GM23248 (cell line): ENCODE measurements around the gene MYO1E. TPM values are rescaled to one million over a fixed set of nuclear protein-coding genes. Genes with fewer than 3 reads are reported as not detected.

Experiments used
- DNase-seq: peaks from one replicate; pipeline ENCODE4 v3.0.0-alpha.2; 2015
- H2AFZ ChIP-seq: fragments of 200-600 bp; sonication (generic); 2 replicates; pipeline ENCODE4 v1.6.1; 2016; ENCODE audit warnings: antibody characterized with exemption
- H3F3A ChIP-seq: fragments of 200-600 bp; sonication (generic); 2 replicates; pipeline ENCODE4 v1.6.1; 2016; ENCODE audit warnings: mild to moderate bottlenecking, antibody characterized with exemption, mixed run types; ENCODE audit not compliant: insufficient read depth
- H3K27ac ChIP-seq: fragments of 200-600 bp; sonication (generic); 2 replicates; pipeline ENCODE4 v1.5.1; 2016; ENCODE audit warnings: mild to moderate bottlenecking
- H3K27me3 ChIP-seq: fragments of 200-600 bp; sonication (generic); replicated peaks from 2 replicates; pipeline ENCODE4 v1.6.1; 2016; ENCODE audit warnings: mild to moderate bottlenecking; ENCODE audit not compliant: insufficient read depth
- H3K36me3 ChIP-seq: fragments of 200-600 bp; sonication (generic); 2 replicates; pipeline ENCODE4 v1.6.1; 2016; ENCODE audit warnings: low read depth, mild to moderate bottlenecking
- H3K4me1 ChIP-seq: fragments of 200-600 bp; sonication (generic); 2 replicates; pipeline ENCODE4 v1.6.1; 2016; ENCODE audit warnings: mild to moderate bottlenecking; ENCODE audit not compliant: insufficient read depth
- H3K4me2 ChIP-seq: fragments of 200-600 bp; sonication (generic); one replicate; pipeline ENCODE4 v1.6.1; 2016; ENCODE audit warnings: mild to moderate bottlenecking; ENCODE audit not compliant: unreplicated experiment
- H3K4me3 ChIP-seq: fragments of 200-600 bp; sonication (generic); 2 replicates; pipeline ENCODE4 v1.5.1; 2016; ENCODE audit warnings: mild to moderate bottlenecking
- H3K79me2 ChIP-seq: fragments of 200-600 bp; sonication (generic); 2 replicates; pipeline ENCODE4 v1.6.1; 2016; ENCODE audit warnings: mild to moderate bottlenecking; ENCODE audit not compliant: insufficient read depth
- H3K9ac ChIP-seq: fragments of 200-600 bp; sonication (generic); 2 replicates; pipeline ENCODE4 v1.6.1; 2016; ENCODE audit warnings: mild to moderate bottlenecking
- H3K9me2 ChIP-seq: fragments of 200-600 bp; sonication (generic); 2 replicates; pipeline ENCODE4 v1.6.1; 2016; ENCODE audit warnings: mixed run types, mild to moderate bottlenecking, moderate library complexity; ENCODE audit not compliant: insufficient read depth
- H3K9me3 ChIP-seq: fragments of 200-600 bp; sonication (generic); one replicate; pipeline ENCODE4 v1.6.1; 2017; ENCODE audit warnings: low read depth
- H4K20me1 ChIP-seq: fragments of 200-600 bp; sonication (generic); 2 replicates; pipeline ENCODE4 v1.6.0; 2016; ENCODE audit not compliant: insufficient read depth
- EZH2 ChIP-seq: fragments of 200-600 bp; sonication (generic); IDR thresholded peaks from 2 replicates; pipeline ENCODE4 v1.6.1; 2018; ENCODE audit warnings: antibody characterized with exemption, mild to moderate bottlenecking; ENCODE audit not compliant: insufficient read depth, poor library complexity, severe bottlenecking
- EZH2phosphoT487 ChIP-seq: fragments of 200-600 bp; sonication (generic); IDR thresholded peaks from 2 replicates; pipeline ENCODE4 v1.6.1; 2018; ENCODE audit warnings: antibody characterized with exemption, moderate library complexity, mild to moderate bottlenecking, low read depth; ENCODE audit not compliant: insufficient read depth
- WGBS, 2 experiments: methylation state at CpG; one replicate each; pipeline ENCODE4 v1.1.6; 2015 to 2017; ENCODE audit warnings: low lambda C conversion rate in 2 of 2, low coverage in 1 of 2; ENCODE audit errors: missing lambda C conversion rate in 2 of 2; 5-methylcytosine and 5-hydroxymethylcytosine counted together
- in situ Hi-C: fragments of 300-500 bp; cut with MboI; formaldehyde crosslinking; loops from 2 replicates; pipeline ENCODE4 v1.15.0; 2020
- polyA plus RNA-seq: library from polyadenylated mRNA; unstranded; fragments of >200 nt; fragmentation: Nextera tagmentation; extraction: Ambion mirVana; gene quantifications from 2 replicates; pipeline ENCODE4 v1.2.1, GENCODE V29; 2016
- total RNA-seq: library from RNA; depleted of rRNA; stranded (reverse); fragments of >200 nt; shearing (Covaris generic); gene quantifications from 2 replicates; pipeline ENCODE4 v1.2.3, GENCODE V29; 2014

MYO1E gene
- total and polyA plus RNA-seq, 2 experiments from 2014 or later = 155 to 190 TPM

DNA sequence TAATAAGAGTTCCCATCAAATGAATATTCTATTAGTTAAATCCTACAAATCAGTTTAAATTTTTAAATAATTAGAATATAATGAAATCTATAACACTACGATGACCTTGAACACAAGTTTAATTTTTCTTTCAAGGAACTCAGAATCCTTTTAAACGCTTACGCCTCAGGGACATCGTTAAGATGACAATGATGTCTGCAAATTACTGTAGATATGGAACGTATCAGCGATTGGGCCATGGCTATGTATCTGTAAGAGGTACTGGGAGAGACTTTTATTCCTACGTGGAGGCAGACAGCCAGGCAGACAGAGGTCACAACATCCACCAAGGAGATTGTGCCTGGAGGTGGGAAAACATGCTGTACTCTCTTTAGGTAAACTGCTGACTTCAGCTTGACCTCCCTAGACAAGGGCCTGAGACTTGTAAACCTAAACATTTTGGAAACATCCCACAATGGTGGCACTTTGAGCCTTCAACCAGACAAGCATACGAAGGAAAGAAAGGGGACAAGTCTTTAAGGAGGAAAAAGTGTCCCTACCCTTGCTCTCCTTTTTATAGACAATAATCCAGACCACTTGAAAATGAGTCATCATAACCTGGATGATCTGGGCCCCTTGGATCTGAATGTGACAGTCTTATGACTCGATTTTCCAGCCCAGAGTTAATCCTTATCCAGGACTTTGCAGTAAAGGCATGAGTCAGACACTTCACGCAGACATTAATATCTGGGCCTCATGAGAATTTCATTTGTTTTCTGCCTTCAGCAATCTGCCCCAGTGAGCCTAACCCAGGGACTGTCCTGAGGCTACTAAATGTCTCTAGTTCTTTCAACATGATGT is 172.8 kb downstream of the MYO1E start:
- Histone ChIP-seq H3K4me3 (no peak overlapping the region), H3K4me2 (peak overlapping the region; percentile 3), H3K9me2 (no peaks in the 10 kb centered on the region), H4K20me1 (no peaks in the 10 kb centered on the region), H2AFZ (no peak overlapping the region), H3K27ac (peak overlapping the region; percentile 69), H3K9me3 (no peaks in the 10 kb centered on the region), H3F3A (peaks cover 31% of the 10 kb centered on the region), H3K36me3 (peaks cover 63% of the 10 kb centered on the region), H3K9ac (peak overlapping the region; percentile 24; the same call in 1 of the 2 replicates), H3K4me1 (peaks cover 11% of the 10 kb centered on the region), H3K27me3 (no peaks in the 10 kb centered on the region), H3K79me2 (0 out of 2 replicates have a peak, but pooled peaks cover 4% of the 10 kb centered on the region)
- WGBS, 2 experiments = 72 to 75% methylated on average over 10 of the region's 10 CpGs
- DNase-seq = peak; percentile 85
- in situ Hi-C loops = no loop called here
- TF ChIP-seq EZH2 (no peak), EZH2phosphoT487 (no peak)

DNA sequence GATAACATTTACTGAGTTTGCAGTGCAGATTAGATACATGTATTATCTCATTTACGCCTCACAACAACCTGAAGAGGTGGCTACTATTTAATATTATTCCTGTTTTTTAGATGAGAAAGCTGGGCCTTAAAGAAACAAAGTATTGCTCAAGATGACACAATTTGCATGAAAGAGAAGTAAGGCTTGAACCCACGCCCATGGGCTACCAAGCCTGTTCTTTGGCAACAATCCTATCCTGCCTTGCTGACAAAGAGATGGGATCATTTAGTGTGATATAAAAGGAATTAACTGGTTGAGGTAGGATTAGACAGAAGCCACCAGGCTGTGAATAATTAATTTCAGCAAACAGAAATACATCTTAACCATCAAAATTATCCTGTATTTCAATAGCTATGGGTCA is 175.2 kb downstream of the MYO1E start:
- peaks cover 60% of the 10 kb centered on the region for H3K36me3 ChIP-seq

DNA sequence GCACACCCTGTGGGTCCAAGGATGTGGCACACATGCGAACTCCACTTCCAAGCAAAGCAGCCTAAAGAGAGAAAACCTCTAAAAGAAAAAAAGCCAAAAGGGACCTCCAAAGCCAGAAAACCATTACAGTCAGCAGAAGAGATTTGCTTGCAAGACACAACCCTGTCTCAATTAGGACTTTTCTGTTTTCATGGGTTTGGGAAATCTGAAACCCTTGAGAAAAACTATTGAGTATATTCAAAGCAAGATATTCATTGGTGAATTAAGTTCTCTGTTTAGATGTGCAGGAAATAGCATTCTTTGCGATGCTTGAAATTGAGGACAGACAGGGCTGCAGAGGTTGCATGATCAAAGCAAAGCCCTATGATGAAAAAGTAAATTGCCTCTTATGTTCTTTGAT is 176.3 kb downstream of the MYO1E start:
- Histone ChIP-seq H3F3A (peaks cover 56% of the 10 kb centered on the region), H3K4me2 (no peak overlapping the region), H3K79me2 (no peaks in the 10 kb centered on the region), H2AFZ (no peak overlapping the region), H3K9ac (no peak overlapping the region), H3K36me3 (peaks cover 50% of the 10 kb centered on the region), H3K9me3 (no peaks in the 10 kb centered on the region), H3K4me3 (no peak overlapping the region), H3K4me1 (peaks cover 24% of the 10 kb centered on the region), H3K9me2 (no peaks in the 10 kb centered on the region), H4K20me1 (no peaks in the 10 kb centered on the region), H3K27ac (no peak overlapping the region), H3K27me3 (no peaks in the 10 kb centered on the region)
- TF ChIP-seq EZH2phosphoT487 (no peak), EZH2 (no peak)
- in situ Hi-C loops = no loop called here
- no peak for DNase-seq
- 98 to 100% methylated on average over 2 of the region's 2 CpGs for WGBS, 2 experiments

More for the DNA sequence above, 175.2 kb downstream of the MYO1E start:
- Histone ChIP-seq H3K27me3 (no peaks in the 10 kb centered on the region), H3K9ac (no peak overlapping the region), H3K27ac (no peak overlapping the region), H3K9me2 (no peaks in the 10 kb centered on the region), H3K4me2 (no peak overlapping the region), H4K20me1 (no peaks in the 10 kb centered on the region), H2AFZ (no peak overlapping the region), H3K4me1 (peaks cover 15% of the 10 kb centered on the region), H3K4me3 (no peak overlapping the region), H3F3A (peaks cover 46% of the 10 kb centered on the region), H3K9me3 (no peaks in the 10 kb centered on the region), H3K79me2 (no peaks in the 10 kb centered on the region)
- no peak for DNase-seq
- TF ChIP-seq EZH2 (no peak), EZH2phosphoT487 (no peak)
- WGBS, 2 experiments = 98% methylated on average over 2 of the region's 2 CpGs
- in situ Hi-C loops = no loop called here

DNA sequence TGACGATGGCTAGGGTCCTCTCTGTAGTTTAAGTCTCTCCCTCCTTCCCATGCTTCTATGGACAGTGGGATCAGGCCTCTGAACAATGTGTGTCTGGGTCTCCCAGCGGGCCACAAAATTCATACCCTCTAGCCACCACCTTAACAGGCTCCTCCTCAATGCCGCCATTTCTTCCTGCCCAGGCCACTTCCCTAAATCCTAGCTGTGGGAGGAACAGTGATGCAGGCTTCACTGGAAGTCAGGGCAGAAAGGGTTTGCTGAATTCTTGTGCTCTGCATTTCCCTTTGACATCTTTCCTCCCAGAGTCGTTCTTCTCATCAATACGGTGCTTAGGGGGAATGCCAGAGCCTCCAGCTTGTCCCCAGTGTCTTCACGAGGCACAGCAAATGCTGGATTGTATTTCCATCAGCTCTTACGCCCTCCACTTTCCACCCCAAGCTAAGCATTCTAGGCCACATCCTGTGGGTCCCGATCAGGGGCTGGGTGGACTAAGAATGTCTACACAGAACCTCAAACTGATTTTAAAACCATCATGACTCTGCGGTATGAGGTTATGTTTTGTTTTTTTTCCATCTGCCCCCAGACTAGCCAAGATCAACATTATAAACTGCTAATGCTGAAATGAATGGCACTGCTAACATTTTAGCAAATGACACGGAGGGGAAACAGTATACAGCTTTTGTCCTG is 177.9 kb downstream of the MYO1E start:
- Histone ChIP-seq H2AFZ (no peak overlapping the region), H3K9ac (no peak overlapping the region), H3K36me3 (peaks cover 50% of the 10 kb centered on the region), H3K27ac (no peak overlapping the region), H3K79me2 (no peaks in the 10 kb centered on the region), H3K4me3 (no peak overlapping the region), H3F3A (peaks cover 55% of the 10 kb centered on the region), H3K27me3 (no peaks in the 10 kb centered on the region), H3K4me2 (no peak overlapping the region), H3K4me1 (peaks cover 25% of the 10 kb centered on the region), H3K9me3 (no peaks in the 10 kb centered on the region), H3K9me2 (no peaks in the 10 kb centered on the region), H4K20me1 (no peaks in the 10 kb centered on the region)
- WGBS, 2 experiments = 92 to 95% methylated on average over 10 of the region's 10 CpGs
- in situ Hi-C loops = no loop called here
- no peak for TF ChIP-seq EZH2phosphoT487
- TF ChIP-seq EZH2 = no peak
- no peak for DNase-seq
